Activated CD4-positive, alpha-beta T cell treated with anti-CD3 and anti-CD28 coated beads, Interleukin-2, amount 10 ng/mL, durations not matched to agents 24 days and 14 days (primary cell): Measurements from ENCODE around the gene PPP1R18. TPM values are rescaled to one million over a fixed set of nuclear protein-coding genes. Genes with fewer than 3 reads are reported as not detected.
"Not testable (repeated sequence)": the region's sequence is repeated elsewhere in the genome, so short reads cannot be mapped to it uniquely, and the experiment has no call there.

Source experiments
- DNase-seq: peaks from one replicate; pipeline ENCODE4 v3.0.0; 2022
- H3K27ac Mint-ChIP-seq: one replicate; pipeline ENCODE4 v1.8.0; 2022; ENCODE audit warnings: mild to moderate bottlenecking, mixed read lengths
- H3K27me3 Mint-ChIP-seq: one replicate; pipeline ENCODE4 v1.8.0; 2022; ENCODE audit warnings: mixed read lengths
- H3K36me3 Mint-ChIP-seq: one replicate; pipeline ENCODE4 v1.8.0; 2022; ENCODE audit warnings: low read depth, mild to moderate bottlenecking, mixed read lengths
- H3K4me1 Mint-ChIP-seq: one replicate; pipeline ENCODE4 v1.8.0; 2021; ENCODE audit warnings: mixed read lengths
- H3K4me3 Mint-ChIP-seq: one replicate; pipeline ENCODE4 v1.8.0; 2022; ENCODE audit warnings: mild to moderate bottlenecking, moderate library complexity, mixed read lengths
- H3K9me3 Mint-ChIP-seq: one replicate; pipeline ENCODE4 v1.8.0; 2021; ENCODE audit warnings: mixed read lengths
- intact Hi-C: fragments of 100-400 bp; cut with micrococcal nuclease; formaldehyde crosslinking; loops from one replicate; pipeline ENCODE4 v1.15.1; 2023
- total RNA-seq: library from RNA; stranded (reverse); gene quantifications from 2 replicates; pipeline ENCODE4 v1.2.3, GENCODE V29; 2022

PPP1R18 gene
- total RNA-seq, 1 donor from 2014 or later: 169 TPM

DNA sequence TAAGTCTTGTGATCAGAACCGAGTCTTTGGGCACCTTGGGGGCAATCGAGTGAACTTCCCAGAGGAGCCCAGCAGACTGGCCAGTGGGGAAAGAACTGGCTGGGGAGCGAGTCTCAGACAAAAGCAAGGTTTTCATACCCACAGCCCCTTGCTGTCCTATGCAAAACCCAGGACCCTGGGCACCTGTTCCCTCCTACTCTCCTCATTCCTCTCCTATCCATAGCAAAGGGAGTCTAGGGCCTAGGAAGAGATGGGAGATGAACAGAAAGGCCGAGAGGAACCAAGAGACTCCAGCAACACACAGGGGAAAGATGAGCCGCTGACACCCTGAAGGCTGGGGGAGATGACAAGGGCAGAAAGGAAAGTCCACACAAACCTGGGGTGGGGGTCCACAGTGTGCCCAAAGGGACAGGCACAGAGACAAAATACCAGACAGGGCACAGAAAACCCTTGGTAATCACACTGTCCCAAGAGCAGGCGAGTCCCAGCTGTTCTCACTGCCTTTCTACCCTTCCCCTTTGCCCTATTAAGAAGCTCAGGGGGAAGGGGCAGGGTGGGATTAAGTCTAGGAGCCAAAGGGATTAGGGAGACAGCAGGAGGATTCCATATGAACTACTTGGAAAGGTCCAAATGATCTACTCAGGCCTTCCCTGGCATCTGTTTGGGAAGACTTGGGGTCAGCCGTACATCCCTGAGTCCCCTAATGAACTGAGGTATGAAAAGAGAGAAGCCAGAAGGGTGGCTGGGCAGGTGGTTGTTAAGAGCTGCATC, 6.5 kb downstream of the PPP1R18 start:
- Mint-ChIP-seq H3K9me3 (no peaks in the 10 kb centered on the region), H3K4me1 (peaks cover 40% of the 10 kb centered on the region), H3K36me3 (peaks cover 85% of the 10 kb centered on the region), H3K27ac (peak overlapping the region; percentile 97), H3K27me3 (no peaks in the 10 kb centered on the region), H3K4me3 (peak overlapping the region; percentile 94)
- peak; percentile 67 for DNase-seq
- intact Hi-C loops: loop anchor here (1.0 to 10.0 kb wide), 6 partner anchors 42 to 815 kb away; partner anchors contain the start of genes HLA-E and MICB

DNA sequence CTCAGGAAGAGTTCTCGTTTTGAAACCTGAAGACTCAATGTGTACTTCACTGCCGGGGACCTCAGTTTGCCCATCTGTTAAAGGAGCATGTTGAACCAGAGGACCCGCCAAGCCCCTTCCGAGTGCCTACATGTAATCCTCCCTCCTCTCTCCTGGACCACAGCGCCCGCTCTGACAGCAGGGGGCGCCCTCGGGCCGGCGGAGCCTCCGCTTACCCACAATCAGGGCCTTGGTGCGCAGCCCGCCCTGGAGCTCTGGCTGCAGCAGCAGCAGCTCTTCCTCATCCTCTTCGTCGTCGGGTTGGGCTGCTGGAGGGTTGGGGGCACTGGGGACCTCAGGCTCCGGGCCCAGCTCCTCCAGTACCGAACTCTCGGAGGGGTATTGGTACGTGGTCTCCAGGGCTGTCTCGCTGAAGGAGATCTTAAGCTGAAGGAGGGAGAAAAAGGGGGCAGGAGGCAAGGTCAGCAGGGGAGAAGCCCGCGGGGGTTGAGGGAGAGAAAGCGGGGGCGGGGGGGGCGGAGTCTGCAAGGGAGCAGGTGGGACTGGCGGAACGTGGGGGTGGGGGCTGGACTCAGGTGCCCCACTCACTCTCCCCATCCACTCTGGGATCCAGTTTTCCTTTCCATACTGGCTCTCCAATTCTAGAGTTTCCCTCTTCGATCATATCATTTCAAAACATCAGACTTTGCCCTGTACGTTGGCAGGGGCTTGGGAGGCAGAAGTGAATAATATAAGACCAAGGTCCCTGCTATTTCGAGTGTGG, 7.3 kb downstream of the PPP1R18 start:
- Mint-ChIP-seq H3K36me3 (peaks cover 79% of the 10 kb centered on the region), H3K27me3 (no peaks in the 10 kb centered on the region), H3K4me1 (peaks cover 40% of the 10 kb centered on the region), H3K27ac (peak overlapping the region; percentile 97), H3K9me3 (no peaks in the 10 kb centered on the region), H3K4me3 (peak overlapping the region; percentile 94)
- peak; percentile 97 for DNase-seq
- intact Hi-C loops: loop anchor here (1.0 to 10.0 kb wide), 3 partner anchors 43 to 198 kb away; partner anchors contain the start of gene HLA-E

- no peaks in the 10 kb centered on the region for H3K9me3 Mint-ChIP-seq
- H3K27me3 Mint-ChIP-seq: no peaks in the 10 kb centered on the region
- no peak overlapping the region for H3K4me3 Mint-ChIP-seq
- peaks cover 56% of the 10 kb centered on the region for H3K36me3 Mint-ChIP-seq
- no peak overlapping the region for H3K27ac Mint-ChIP-seq
- intact Hi-C loops: loop anchor here (10.0 kb wide), 1 partner anchor 192 kb away; the partner anchor contains the start of gene HLA-E
- DNase-seq: no peak
- H3K4me1 Mint-ChIP-seq: peaks cover 38% of the 10 kb centered on the region
Measured at GRCh38 chr6:30676660-30677285, 9.7 kb downstream of the PPP1R18 start.

DNA sequence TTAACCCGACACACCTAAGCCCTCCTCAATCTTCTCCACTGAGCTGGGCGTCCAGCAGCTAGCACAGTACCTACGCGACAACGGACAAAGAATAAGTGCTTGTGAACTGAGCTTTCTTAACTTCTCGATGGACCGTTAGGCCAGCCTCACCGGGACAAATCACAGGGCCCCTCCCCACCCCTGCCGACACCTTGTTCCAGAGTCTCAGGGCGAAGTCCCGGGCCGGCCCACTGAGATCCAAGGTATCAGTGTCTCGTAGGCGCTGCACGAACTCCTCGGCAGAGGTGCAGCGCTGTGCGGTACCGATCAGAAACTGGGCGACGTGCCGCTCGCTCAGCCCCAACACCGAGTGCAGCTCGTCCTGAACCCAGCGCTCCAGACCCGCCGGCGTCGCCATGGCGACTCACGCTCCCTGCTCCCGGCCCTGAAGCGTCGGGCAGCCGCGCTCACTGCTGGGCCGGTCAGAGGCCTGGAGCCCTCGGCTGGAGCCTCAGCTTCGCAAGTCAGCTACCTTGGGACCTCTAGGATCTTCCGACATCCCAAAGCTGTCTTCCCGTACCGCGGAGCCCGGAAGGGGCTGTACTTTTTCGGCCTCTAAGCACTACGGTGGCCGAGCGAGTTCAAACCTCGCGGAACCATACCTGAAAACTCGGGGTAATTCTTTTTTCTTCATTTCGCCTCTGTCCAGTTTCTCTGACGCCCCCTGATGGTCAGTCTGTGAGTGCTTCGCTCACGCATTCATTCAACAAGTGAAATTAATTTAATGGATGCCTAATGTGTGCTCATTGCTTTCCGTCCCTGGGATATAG, 13.8 kb downstream of the PPP1R18 start, which contains the start of gene DHX16:
DHX16 (minus strand) TSS at position 562 of the 809 bp plus-strand sequence; CDS start at position 397, 165 bp downstream.
- H3K9me3 Mint-ChIP-seq: no peaks in the 10 kb centered on the region
- peak; percentile 97 for DNase-seq

DNA sequence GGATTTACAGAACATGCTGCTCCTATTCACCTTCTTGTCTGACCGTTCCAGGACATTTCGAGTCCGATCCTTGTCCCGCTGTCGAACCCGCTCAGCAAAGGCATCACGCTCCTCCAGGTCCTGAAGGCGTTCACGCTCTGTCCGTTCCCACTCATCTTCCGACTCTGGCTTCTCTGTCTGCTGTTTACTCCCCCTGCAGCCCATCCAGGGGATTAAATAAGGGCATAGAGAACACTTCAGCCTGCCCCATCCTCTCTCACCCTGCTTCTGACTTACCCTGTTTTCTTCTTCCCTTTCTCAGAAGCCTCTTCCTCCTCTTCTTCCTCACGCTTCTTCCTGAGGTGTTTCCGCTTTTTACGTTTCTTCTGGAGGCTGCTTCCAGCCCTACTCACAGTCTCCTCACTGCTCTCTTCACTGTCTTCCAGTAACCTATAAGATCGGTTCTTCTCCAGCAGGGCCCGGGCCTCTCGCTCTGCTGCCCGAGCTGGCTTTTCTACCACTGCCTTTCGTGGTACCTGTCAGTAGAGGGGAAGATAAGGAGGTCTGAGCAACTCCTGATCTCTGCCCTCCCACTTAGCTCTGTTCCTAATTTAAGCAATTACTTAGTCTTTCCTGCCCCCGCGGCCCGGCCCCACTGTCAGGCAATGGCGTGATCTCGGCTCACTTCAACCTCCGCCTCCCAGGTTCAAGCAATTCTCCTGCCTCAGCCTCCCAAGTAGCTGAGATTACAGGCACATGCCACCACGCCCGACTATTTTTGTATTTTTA, 15.5 kb downstream of the PPP1R18 start:
- DNase-seq: no peak
- Mint-ChIP-seq H3K27ac (no peak overlapping the region), H3K4me1 (peaks cover 30% of the 10 kb centered on the region), H3K27me3 (no peaks in the 10 kb centered on the region), H3K4me3 (peak overlapping the region; percentile 80), H3K9me3 (no peaks in the 10 kb centered on the region), H3K36me3 (peaks cover 34% of the 10 kb centered on the region)
- intact Hi-C loops: loop anchor here (10.0 kb wide), 1 partner anchor 186 kb away; the partner anchor contains the start of gene HLA-E

More for the DNA sequence above, 13.8 kb downstream of the PPP1R18 start, which contains the start of gene DHX16:
- Mint-ChIP-seq H3K4me3 (peak within 1 kb of the TSS; percentile 80), H3K36me3 (peaks cover 41% of the 10 kb centered on the region), H3K27me3 (no peaks in the 10 kb centered on the region), H3K27ac (peak within 1 kb of the TSS; percentile 54), H3K4me1 (peaks cover 32% of the 10 kb centered on the region)
- intact Hi-C loops: loop anchor here (1.0 to 10.0 kb wide), 3 partner anchors 25 to 188 kb away; partner anchors contain the start of genes C6orf136, HLA-E, MRPS18B and PPP1R10

DNA sequence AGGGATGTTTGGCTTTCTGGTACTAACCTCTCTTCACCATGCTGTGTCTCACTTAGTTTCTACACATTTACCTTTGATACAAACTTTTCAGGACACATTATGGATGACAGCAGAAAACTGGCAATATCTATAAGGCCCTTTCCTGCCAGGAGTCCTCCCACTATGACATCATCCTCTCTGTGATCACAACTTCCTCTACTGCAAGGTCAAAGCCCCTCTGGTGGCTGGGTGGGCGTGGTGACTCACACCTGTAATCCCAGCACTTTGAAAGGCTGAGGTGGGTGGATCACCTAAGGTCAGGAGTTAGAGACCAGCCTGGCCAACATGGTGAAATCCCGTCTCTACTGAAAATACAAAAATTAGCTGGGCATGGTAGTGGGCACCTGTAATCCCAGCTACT, 20.1 kb downstream of the PPP1R18 start:
- not testable (repeated sequence) for DNase-seq, H3K4me3 Mint-ChIP-seq, H3K27me3 Mint-ChIP-seq, H3K9me3 Mint-ChIP-seq
- peaks cover 60% of the 10 kb centered on the region for H3K36me3 Mint-ChIP-seq
- peaks cover 21% of the 10 kb centered on the region for H3K4me1 Mint-ChIP-seq
- intact Hi-C loops: loop anchor here (1.0 kb wide), 1 partner anchor 18 kb away; no protein-coding TSS in a partner anchor
- peak overlapping the region; percentile 83 for H3K27ac Mint-ChIP-seq

DNA sequence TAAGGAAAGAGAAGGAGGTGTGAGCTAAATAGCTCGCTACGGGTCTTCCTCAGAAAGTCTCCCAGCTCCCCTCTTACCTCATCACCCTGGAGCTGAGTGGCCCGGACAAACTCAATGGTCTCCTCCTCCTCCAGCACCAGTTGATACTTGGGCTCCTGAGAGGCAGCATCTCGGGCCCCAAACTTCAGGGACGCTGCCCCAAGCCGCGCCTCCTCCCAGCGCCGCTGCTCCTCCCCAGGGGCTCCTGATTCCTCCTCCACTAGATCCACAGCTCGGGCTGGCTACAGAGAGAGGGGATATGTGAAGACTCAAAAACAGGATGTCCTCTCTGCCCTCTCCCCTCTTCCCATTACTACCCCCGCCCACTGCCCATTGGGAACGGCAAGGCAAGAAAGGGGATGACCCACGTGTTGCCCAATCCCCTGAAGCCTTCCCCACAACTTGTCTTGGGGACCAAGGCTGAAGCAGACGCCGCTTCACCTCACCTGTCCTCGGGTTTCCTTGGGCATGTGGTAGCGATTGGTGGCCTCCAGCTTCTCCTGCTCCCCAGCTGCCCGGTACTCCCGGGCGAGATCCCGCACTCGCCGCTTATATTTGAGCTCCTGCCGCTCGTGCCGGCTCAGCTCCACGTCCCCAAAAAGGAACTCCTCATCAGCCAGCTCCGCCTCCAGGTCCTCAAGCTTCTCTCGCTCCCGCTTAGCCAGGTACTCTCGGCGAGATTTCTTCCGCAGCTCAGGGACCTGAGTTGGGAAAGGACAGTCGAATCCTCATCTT, 21.3 kb downstream of the PPP1R18 start:
- no peak for DNase-seq
- Mint-ChIP-seq H3K9me3 (no peaks in the 10 kb centered on the region), H3K4me3 (no peak overlapping the region), H3K4me1 (peaks cover 11% of the 10 kb centered on the region), H3K36me3 (peaks cover 53% of the 10 kb centered on the region), H3K27ac (no peak overlapping the region), H3K27me3 (no peaks in the 10 kb centered on the region)
- intact Hi-C loops: no loop called here

DNA sequence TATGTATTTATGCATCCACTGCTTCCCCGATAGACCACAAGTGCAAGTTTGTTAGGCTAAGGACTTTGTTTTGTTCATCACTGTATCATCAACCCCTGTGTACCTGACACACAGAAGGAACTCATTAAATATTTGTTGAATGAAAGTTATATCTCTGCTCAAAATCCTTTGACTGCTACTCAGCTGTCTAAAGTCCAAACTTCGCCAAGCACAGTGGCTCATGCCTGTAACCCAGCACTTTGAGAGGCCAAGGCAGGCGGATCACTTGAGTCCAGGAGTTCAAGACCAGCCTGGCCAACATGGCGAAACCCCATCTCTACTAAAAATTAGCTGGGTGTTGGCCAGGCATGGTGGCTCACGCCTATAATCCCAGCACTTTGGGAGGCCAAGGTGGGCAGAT, 28.5 kb downstream of the PPP1R18 start:
- intact Hi-C loops, H3K4me3 Mint-ChIP-seq, H3K27me3 Mint-ChIP-seq, H3K27ac Mint-ChIP-seq, DNase-seq, H3K4me1 Mint-ChIP-seq, H3K9me3 Mint-ChIP-seq: not testable (repeated sequence)
- peaks cover 69% of the 10 kb centered on the region for H3K36me3 Mint-ChIP-seq

GRCh38 chr6:30657454-30657853, 29.0 kb downstream of the PPP1R18 start:
- Mint-ChIP-seq H3K4me1 (peaks cover 4% of the 10 kb centered on the region), H3K27me3 (no peaks in the 10 kb centered on the region), H3K27ac (no peak overlapping the region), H3K9me3 (no peaks in the 10 kb centered on the region), H3K36me3 (peaks cover 66% of the 10 kb centered on the region), H3K4me3 (no peak overlapping the region)
- intact Hi-C loops: no loop called here
- DNase-seq: no peak

GRCh38 chr6:30656513-30656912, 29.9 kb downstream of the PPP1R18 start:
- Mint-ChIP-seq H3K36me3 (peaks cover 66% of the 10 kb centered on the region), H3K4me1 (peaks cover 4% of the 10 kb centered on the region), H3K27me3 (no peaks in the 10 kb centered on the region), H3K4me3 (no peak overlapping the region), H3K27ac (no peak overlapping the region), H3K9me3 (no peaks in the 10 kb centered on the region)
- intact Hi-C loops: no loop called here
- DNase-seq: no peak

DNA sequence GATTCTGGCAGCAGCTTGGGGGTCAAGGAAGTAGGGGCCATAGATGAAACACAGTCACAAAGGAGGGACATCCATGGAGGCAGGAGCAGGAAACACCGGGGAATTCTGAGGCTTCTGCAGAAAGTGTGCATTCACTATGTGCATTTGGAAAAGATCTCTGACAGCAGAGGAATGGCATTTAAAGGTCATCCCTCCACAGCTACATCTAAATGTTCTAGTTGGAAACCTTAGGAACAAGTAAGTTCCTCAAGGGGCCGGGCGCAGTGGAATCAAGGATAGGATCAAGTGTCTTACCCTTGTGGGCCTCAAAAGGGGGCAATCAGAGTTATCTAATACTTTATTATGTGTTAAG, 30.7 kb downstream of the PPP1R18 start:
- intact Hi-C loops: no loop called here
- Mint-ChIP-seq H3K4me3 (no peak overlapping the region), H3K9me3 (no peaks in the 10 kb centered on the region), H3K27me3 (no peaks in the 10 kb centered on the region), H3K4me1 (peaks cover 4% of the 10 kb centered on the region), H3K27ac (no peak overlapping the region), H3K36me3 (peaks cover 68% of the 10 kb centered on the region)
- DNase-seq: no peak
